ENCODE measurements around the gene HIVEP3.

GRCh38 chr1:41784531-41785274 is 134.0 kb downstream of the HIVEP3 start:
- no peak for TF ChIP-seq POLR2AphosphoS5 (IDR thresholded peaks at IDR 0.05; ENCODE audit: low read depth, low read length)
- no peak for TF ChIP-seq POLR2A (IDR thresholded peaks at IDR 0.05; ENCODE audit: low read depth, low read length)
- TF ChIP-seq SPI1 (IDR thresholded peaks at IDR 0.05; ENCODE audit: low read depth, low read length): no peak
- TF ChIP-seq TAF1 (IDR thresholded peaks at IDR 0.05; ENCODE audit: low read depth, low read length): no peak
- TF ChIP-seq PAX5 (IDR thresholded peaks at IDR 0.05; ENCODE audit: insufficient read depth, low read length, severe bottlenecking): no peak

All from GM12891 (cell line).